Activated CD8-positive, alpha-beta T cell treated with anti-CD3 and anti-CD28 coated beads, Interleukin-2, amount 10 ng/mL, durations not matched to agents 7 days and 5 days (primary cell): ENCODE results near the gene XXYLT1. TPM values are rescaled to one million over a fixed set of nuclear protein-coding genes. Genes with fewer than 3 reads are reported as not detected.

Experiments used
- ATAC-seq: fragments of 150-1000 bp; cut with Tn5 transposase; one replicate; pipeline ENCODE4 v1.10.0; 2021; ENCODE audit warnings: moderate library complexity
- CTCF ChIA-PET: fragments of 350-600 bp; sonication (Branson Sonifier 250); formaldehyde crosslinking; loops from one replicate; lab custom pipeline; 2021; ENCODE audit warnings: antibody characterized with exemption; lab: Charles Lee
- POLR2A ChIA-PET: fragments of 350-600 bp; sonication (Branson Sonifier 250); formaldehyde crosslinking; loops from one replicate; lab custom pipeline; 2021; ENCODE audit warnings: antibody characterized with exemption; lab: Charles Lee
- DNase-seq: peaks from one replicate; pipeline ENCODE4 v3.0.0-alpha.2; 2020
- H3K27ac Mint-ChIP-seq: one replicate; pipeline ENCODE4 v1.8.0; 2021; ENCODE audit warnings: mild to moderate bottlenecking, mixed read lengths
- H3K27me3 Mint-ChIP-seq: one replicate; pipeline ENCODE4 v1.8.0; 2021; ENCODE audit warnings: low read depth, mixed read lengths
- H3K36me3 Mint-ChIP-seq: one replicate; pipeline ENCODE4 v1.8.0; 2021; ENCODE audit warnings: low read depth, mixed read lengths
- H3K4me1 Mint-ChIP-seq: one replicate; pipeline ENCODE4 v1.8.0; 2021; ENCODE audit warnings: low read depth, mixed read lengths
- H3K4me3 Mint-ChIP-seq: one replicate; pipeline ENCODE4 v1.8.0; 2021; ENCODE audit warnings: mild to moderate bottlenecking, mixed read lengths
- H3K9me3 Mint-ChIP-seq: one replicate; pipeline ENCODE4 v1.8.0; 2022; ENCODE audit warnings: mixed read lengths; ENCODE audit not compliant: insufficient read depth
- total RNA-seq, 2 experiments: library from RNA; stranded (reverse); gene quantifications; one replicate each; pipeline ENCODE4 v1.2.3, GENCODE V29; 2021

Gene XXYLT1
- total RNA-seq, 2 experiments from 2014 or later: 10.8 to 13.3 TPM

DNA sequence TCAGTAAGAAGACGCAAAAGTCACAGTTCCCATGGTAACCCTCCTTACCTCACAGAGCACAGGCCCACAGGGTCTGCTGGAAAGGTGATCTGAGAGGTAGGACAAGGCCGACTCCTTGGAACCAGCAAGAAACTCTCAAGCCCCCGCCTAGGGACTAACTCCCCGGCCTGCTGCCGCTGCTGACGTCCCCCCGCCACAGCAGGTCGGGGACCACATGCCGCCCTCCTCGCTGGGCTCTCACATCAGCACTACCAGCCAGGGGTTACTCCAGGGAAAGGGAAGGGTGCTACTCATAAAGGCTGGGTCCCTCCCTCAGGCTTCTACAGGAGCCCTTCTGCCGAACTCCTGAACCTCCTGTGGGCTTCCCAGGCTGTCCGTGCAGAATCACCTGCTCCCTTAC lies 94.2 kb downstream of the XXYLT1 start:
- DNase-seq (no peak), ATAC-seq (no peak)
- Mint-ChIP-seq H3K4me3 (no peak overlapping the region), H3K9me3 (no peaks in the 10 kb centered on the region), H3K36me3 (no peaks in the 10 kb centered on the region), H3K27me3 (no peaks in the 10 kb centered on the region), H3K27ac (no peak overlapping the region), H3K4me1 (peaks cover 2% of the 10 kb centered on the region)
- POLR2A ChIA-PET: no interaction called here
- CTCF ChIA-PET: no interaction called here

DNA sequence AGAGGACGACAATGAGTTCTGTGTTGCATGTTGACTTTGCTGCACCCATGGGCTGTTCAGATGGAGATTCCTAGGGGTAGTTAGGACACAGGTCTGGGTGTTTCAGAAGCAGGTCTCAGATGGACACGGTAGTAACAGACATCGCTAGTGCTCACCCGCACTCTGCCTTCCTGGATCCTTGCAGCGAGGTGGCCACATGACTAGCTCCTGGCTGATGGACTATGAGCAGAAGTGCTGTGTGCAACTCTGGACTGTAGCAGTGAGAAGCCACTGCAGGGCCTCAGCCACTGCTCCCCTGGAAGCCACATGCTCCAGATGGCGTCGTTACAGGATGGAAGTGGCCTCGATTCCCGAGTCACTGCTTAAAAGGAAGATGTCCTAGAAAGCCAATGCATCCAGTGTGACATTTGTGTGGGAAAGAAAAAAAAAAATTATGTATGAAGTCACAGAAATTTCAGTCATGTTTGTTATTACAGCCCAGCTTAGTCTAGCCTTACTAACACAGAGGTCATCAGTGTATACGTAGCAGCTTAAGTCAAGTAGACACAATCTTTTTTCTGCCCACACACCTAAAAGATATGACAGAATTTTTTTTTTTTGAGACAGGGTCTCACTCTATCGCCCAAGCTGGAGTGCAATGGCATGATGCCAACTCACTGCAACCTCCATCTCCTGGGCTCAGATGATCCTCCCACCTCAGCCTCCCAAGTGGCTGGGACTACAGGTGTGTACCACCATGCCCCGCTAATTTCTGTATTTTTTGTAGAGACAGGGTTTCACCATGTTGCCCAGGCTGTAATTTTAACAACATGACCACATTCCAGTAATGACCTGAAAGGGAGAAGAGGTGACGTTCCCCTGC lies 95.3 kb downstream of the XXYLT1 start:
- H3K36me3 Mint-ChIP-seq: no peaks in the 10 kb centered on the region
- H3K9me3 Mint-ChIP-seq: no peaks in the 10 kb centered on the region
- ATAC-seq (no peak), DNase-seq (no peak)
- ChIA-PET POLR2A (no interaction called here), CTCF (no interaction called here)
- no peaks in the 10 kb centered on the region for H3K27me3 Mint-ChIP-seq
- H3K4me1 Mint-ChIP-seq: peaks cover 2% of the 10 kb centered on the region
- H3K4me3 Mint-ChIP-seq: no peak overlapping the region
- no peak overlapping the region for H3K27ac Mint-ChIP-seq

DNA sequence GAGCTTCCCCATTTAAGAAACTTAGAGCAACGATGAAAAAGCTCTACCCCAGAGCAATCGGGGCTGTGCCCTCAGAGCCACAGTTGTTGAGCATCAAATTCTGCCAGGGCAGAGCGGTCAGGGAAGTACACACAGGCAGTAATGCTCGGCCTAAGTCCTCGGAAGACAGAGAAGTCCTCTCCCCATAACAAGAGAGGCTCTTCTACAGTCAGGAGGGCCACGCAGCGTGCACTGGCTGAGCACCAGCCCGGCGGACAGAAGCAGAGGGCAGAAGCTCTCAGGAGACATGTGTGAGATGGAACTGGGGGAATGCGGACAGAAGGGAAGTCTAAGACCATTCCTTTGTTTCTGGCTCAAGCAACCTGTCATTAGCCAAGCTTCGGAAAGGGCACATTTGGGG lies 95.9 kb downstream of the XXYLT1 start:
- ChIA-PET POLR2A (no interaction called here), CTCF (no interaction called here)
- DNase-seq (no peak), ATAC-seq (no peak)
- Mint-ChIP-seq H3K27ac (no peak overlapping the region), H3K9me3 (no peaks in the 10 kb centered on the region), H3K27me3 (no peaks in the 10 kb centered on the region), H3K36me3 (no peaks in the 10 kb centered on the region), H3K4me1 (peaks cover 2% of the 10 kb centered on the region), H3K4me3 (no peak overlapping the region)

DNA sequence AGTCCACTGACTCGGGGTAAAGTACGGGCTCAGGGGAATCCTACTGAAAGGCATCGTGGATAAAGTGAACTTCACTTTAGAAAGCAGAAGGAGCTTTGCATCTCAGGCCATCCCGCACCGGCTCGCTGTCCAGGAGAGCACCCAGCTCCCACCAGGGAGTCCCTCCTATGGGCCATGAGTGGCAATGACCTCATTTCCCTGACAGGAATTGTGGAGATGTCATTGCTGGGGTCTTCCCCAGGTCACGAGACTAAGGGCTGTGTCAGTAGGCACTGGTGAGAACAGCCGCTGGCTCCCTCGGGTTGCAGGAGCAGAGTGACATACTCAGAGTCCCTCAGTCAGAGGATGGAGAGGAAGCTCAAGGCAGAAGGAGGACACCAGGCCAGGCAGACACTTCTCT lies 97.3 kb downstream of the XXYLT1 start:
- H3K4me3 Mint-ChIP-seq: no peak overlapping the region
- no peak for ATAC-seq
- ChIA-PET POLR2A (interaction anchor here (0.6 to 1.5 kb wide), 2 partner anchors 12 to 272 kb away, joined by 3 to 5 read pairs; no protein-coding TSS in a partner anchor), CTCF (interaction anchor here (0.8 to 1.9 kb wide), 2 partner anchors 11 to 43 kb away, joined by 3 to 5 read pairs; no protein-coding TSS in a partner anchor)
- H3K4me1 Mint-ChIP-seq: peaks cover 2% of the 10 kb centered on the region
- H3K27ac Mint-ChIP-seq: no peak overlapping the region
- no peaks in the 10 kb centered on the region for H3K27me3 Mint-ChIP-seq
- H3K36me3 Mint-ChIP-seq: no peaks in the 10 kb centered on the region
- no peaks in the 10 kb centered on the region for H3K9me3 Mint-ChIP-seq
- DNase-seq: no peak

DNA sequence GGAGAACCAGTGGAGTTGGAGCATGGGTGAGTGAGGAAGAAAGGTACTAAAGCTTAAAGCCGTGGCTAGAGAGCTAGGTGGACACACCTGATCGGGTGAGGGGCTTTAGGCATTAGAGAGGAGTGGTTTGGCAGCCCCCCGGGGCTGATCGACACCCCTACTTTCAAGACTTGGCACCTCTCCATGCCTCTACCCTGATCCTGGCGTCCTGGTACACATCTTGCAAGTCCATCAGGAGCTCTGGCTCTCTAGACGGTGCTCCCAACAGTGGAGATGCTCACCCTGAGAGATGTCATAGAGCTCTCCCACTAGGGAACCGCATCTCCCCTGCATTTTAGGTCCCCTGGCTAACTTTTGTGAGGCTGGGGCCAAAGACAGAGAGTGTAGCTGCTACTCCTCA lies 98.1 kb downstream of the XXYLT1 start:
- no peaks in the 10 kb centered on the region for H3K9me3 Mint-ChIP-seq
- H3K4me3 Mint-ChIP-seq: no peak overlapping the region
- H3K36me3 Mint-ChIP-seq: no peaks in the 10 kb centered on the region
- no peaks in the 10 kb centered on the region for H3K4me1 Mint-ChIP-seq
- ATAC-seq (no peak), DNase-seq (no peak)
- ChIA-PET CTCF (interaction anchor here (1.9 kb wide), 1 partner anchor 11 kb away, joined by 5 read pairs; no protein-coding TSS in a partner anchor), POLR2A (interaction anchor here (1.5 kb wide), 1 partner anchor 11 kb away, joined by 5 read pairs; no protein-coding TSS in a partner anchor)
- no peak overlapping the region for H3K27ac Mint-ChIP-seq
- H3K27me3 Mint-ChIP-seq: no peaks in the 10 kb centered on the region

DNA sequence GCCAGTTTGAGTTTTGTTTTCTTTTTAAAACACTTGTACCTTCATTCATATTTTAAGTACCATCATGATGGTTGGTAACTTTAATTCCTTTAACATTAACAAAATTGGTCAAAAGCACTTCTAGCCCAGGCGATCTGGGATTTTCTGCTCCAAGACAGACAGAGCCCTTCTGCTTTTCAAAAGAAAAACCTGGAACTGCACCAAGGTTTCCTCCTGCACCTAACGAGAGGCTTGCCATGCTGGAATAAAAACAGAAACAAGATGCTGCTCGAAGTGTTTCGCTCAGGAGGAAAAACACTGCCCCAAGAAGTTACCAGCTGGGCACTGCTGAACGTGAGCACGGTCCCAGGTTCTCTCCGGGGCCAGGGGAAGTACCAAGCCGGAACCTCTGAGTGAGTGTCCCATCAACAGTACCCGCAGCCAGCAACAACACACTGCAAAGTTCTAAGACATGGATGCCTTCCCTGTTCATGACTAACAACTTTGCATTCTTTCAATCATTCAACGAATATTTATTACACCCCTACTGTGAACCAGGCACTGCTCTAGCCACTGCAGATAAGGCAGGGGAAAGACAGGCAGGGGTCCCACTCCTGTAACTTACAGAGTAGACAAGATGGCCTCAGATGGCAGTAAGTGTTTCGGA lies 98.8 kb downstream of the XXYLT1 start:
- no peaks in the 10 kb centered on the region for H3K9me3 Mint-ChIP-seq
- H3K27ac Mint-ChIP-seq: no peak overlapping the region
- no peak overlapping the region for H3K4me3 Mint-ChIP-seq
- no peaks in the 10 kb centered on the region for H3K36me3 Mint-ChIP-seq
- DNase-seq (no peak), ATAC-seq (no peak)
- no peaks in the 10 kb centered on the region for H3K4me1 Mint-ChIP-seq
- H3K27me3 Mint-ChIP-seq: no peaks in the 10 kb centered on the region
- ChIA-PET CTCF (interaction anchor here (1.9 kb wide), 1 partner anchor 10 kb away, joined by 5 read pairs; no protein-coding TSS in a partner anchor), POLR2A (no interaction called here)

DNA sequence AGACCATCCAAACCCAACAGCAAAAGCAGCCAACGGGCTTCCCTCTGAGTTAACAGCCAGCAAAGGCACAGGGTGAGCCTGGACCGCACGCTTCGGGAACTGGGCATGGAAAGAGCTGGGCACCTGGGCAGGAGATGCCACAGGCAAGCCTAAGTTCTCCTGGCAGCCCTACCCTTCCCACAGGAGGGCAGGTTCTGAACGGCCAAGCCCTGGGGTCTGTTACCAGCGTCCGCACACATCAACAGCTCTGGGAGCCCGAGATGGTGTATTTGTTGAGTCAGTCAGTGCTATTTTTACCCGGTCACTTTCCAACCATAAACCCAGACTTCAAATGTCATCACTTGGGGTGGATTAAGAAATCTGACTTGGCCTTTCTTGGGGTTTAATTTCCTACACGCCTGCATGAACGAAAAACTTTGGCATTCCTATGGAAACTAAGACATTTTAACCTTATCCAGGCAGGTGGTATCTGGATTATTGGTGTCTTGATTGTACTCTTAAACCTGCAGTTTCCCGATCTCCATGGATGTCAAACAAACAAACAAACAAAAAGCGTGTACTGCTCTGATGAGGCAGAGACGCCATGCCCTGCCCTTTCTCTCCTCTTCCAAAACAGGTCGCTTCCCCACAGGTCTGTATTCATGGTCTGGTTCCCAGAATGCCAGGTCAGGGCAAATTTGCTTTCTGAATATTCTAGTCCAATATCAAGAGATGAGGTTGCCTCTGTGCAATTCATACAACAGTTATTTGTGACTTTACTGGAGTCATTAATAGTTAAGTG lies 99.7 kb downstream of the XXYLT1 start:
- H3K4me1 Mint-ChIP-seq: no peaks in the 10 kb centered on the region
- ChIA-PET POLR2A (interaction anchor here (0.6 to 0.9 kb wide), 2 partner anchors 20 to 280 kb away, joined by 3 to 4 read pairs; no protein-coding TSS in a partner anchor), CTCF (no interaction called here)
- no peak overlapping the region for H3K4me3 Mint-ChIP-seq
- no peaks in the 10 kb centered on the region for H3K9me3 Mint-ChIP-seq
- H3K36me3 Mint-ChIP-seq: no peaks in the 10 kb centered on the region
- H3K27ac Mint-ChIP-seq: no peak overlapping the region
- ATAC-seq (peak; percentile 30), DNase-seq (no peak)
- no peaks in the 10 kb centered on the region for H3K27me3 Mint-ChIP-seq

DNA sequence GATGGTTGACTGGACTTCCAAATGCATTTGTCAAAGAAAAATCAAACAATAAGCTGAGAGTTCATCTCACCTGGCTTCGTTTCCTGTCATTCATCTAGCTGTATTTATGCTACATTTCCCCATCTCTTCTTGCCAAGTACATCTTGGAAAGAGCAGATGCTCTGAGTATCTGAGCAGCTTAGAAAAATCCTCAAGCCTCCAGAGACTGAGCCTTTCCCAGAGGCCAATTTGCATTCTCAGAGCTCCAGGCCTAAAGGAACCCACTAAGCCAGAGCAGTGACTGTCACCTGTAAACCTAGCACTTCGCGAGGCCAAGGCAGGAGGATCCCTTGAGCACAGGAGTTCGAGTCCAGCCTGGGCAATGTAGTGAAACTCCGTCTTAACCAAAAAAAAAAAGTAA lies 100.5 kb downstream of the XXYLT1 start:
- no peak for ATAC-seq
- ChIA-PET CTCF (no interaction called here), POLR2A (interaction anchor here (0.6 to 0.9 kb wide), 2 partner anchors 21 to 279 kb away, joined by 3 to 4 read pairs; no protein-coding TSS in a partner anchor)
- Mint-ChIP-seq H3K27ac (no peak overlapping the region), H3K36me3 (no peaks in the 10 kb centered on the region), H3K9me3 (no peaks in the 10 kb centered on the region), H3K27me3 (no peaks in the 10 kb centered on the region), H3K4me3 (no peak overlapping the region), H3K4me1 (peaks cover 3% of the 10 kb centered on the region)
- no peak for DNase-seq

DNA sequence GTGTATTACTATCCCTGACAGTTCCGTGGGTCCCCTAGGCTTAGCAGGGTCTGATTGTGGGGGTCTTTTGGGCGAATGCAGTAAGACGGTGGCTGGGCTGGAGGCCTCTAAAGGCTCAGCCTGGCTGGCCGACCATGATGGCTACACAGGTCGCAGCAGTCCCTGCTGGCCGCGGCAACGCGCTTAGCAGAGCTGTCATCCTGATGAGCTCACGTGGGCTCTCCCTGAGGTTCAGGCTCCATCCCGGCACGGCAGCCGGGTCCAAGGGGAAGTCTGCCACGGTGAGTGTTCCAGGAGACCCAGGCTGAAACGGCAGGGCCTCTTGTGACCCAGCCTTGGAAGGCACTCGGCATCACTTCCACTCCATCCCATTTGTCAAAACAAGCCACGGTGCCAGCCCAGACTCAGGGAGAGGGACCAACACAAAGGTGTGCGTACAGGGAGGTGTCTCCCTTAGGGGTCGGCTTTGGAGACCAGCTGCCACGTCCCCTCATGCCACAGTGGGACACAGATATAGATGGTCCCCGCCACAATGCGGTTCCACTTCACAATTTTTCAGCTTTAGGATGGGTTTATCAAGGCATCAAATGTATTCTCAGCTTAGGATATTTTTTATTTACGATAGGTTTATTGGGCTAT lies 101.8 kb downstream of the XXYLT1 start:
- Mint-ChIP-seq H3K27me3 (no peaks in the 10 kb centered on the region), H3K36me3 (no peaks in the 10 kb centered on the region), H3K27ac (no peak overlapping the region), H3K4me1 (peaks cover 7% of the 10 kb centered on the region), H3K4me3 (no peak overlapping the region), H3K9me3 (no peaks in the 10 kb centered on the region)
- POLR2A ChIA-PET: no interaction called here
- no peak for DNase-seq
- CTCF ChIA-PET: no interaction called here
- no peak for ATAC-seq

DNA sequence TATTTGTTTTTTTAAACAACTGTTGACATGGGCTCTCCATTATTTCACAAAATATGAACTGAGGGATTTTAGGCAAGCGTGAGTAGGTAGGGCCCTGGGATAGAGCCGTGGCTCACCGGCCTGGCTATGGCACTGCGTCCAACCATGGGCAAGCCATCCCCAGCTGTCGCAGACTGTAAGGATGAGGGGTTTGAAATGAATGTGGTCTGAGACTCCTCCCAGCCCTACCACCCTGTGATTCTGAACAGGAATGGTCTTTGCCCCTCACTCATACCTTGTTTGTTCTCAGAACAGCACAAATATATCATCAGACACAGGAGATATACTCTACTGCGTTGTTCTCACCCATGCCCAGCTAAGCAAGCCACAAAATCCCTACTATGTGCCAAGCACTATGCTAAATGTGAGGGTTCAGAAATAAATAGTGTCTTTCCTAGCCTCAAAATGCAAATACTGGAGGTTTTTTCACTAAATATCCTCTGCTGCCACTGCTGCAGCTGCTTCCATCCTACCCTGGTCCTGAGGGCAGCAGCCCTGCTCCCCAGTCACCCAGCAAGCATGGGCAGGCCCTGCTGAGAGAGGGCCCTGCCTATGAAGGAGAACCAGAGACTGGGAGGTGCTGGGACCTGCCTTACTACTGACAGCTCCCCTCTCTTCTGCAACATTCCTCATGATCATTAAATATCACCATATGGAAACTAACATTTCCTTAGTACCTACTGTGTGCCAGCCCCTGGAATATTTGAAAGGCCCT lies 102.8 kb downstream of the XXYLT1 start:
- Mint-ChIP-seq H3K36me3 (no peaks in the 10 kb centered on the region), H3K27ac (no peak overlapping the region), H3K27me3 (no peaks in the 10 kb centered on the region), H3K9me3 (no peaks in the 10 kb centered on the region), H3K4me3 (no peak overlapping the region), H3K4me1 (peaks cover 16% of the 10 kb centered on the region)
- no peak for ATAC-seq
- ChIA-PET POLR2A (no interaction called here), CTCF (no interaction called here)
- no peak for DNase-seq

DNA sequence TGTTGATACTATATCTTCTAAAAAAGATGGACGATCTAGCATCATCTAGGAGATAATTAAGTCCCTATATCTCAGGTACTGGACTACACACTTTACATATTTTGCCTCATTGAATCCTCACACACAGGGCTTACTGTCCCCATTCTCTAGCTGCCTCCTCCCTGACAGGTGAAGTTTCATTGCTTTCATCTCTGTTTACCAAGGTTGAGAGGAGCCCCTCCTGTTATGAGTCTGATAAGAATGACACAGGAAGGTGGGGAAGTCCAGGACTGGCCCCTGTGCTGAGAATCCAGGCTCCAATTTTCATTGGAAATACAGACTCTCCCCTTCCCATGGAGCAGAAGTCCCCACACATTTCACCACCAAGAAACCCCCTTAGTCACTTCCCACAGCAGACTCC lies 105.2 kb downstream of the XXYLT1 start:
- H3K4me3 Mint-ChIP-seq: no peak overlapping the region
- no peaks in the 10 kb centered on the region for H3K27me3 Mint-ChIP-seq
- DNase-seq: no peak
- H3K36me3 Mint-ChIP-seq: no peaks in the 10 kb centered on the region
- POLR2A ChIA-PET: no interaction called here
- H3K4me1 Mint-ChIP-seq: peaks cover 30% of the 10 kb centered on the region
- no peaks in the 10 kb centered on the region for H3K9me3 Mint-ChIP-seq
- no peak for ATAC-seq
- H3K27ac Mint-ChIP-seq: no peak overlapping the region
- CTCF ChIA-PET: no interaction called here
